Calu3 (cell line): ENCODE measurements around the gene SLC39A11. TPM values are rescaled to one million over a fixed set of nuclear protein-coding genes. Genes with fewer than 3 reads are reported as not detected.

Source experiments
- BruUV-seq: library from RNA; stranded (reverse); fragments of 400-500 nt; replicated peaks from 2 replicates; lab custom pipeline; 2021; lab: Mats Ljungman, UMichigan
- CTCF ChIA-PET: fragments of 300-600 bp; sonication (Branson Sonifier 250); formaldehyde crosslinking; loops from one replicate; lab custom pipeline; 2022; ENCODE audit warnings: antibody characterized with exemption; lab: Charles Lee
- DNase-seq: peaks from one replicate; pipeline ENCODE4 v3.0.0; 2022
- H3K27ac Mint-ChIP-seq: one replicate; pipeline ENCODE4 v1.8.0; 2022; ENCODE audit warnings: mixed read lengths; ENCODE audit not compliant: unreplicated experiment
- H3K27me3 Mint-ChIP-seq: one replicate; pipeline ENCODE4 v1.8.0; 2022; ENCODE audit warnings: mixed read lengths; ENCODE audit not compliant: unreplicated experiment
- H3K36me3 Mint-ChIP-seq: one replicate; pipeline ENCODE4 v1.8.0; 2022; ENCODE audit warnings: mild to moderate bottlenecking, moderate library complexity, mixed read lengths; ENCODE audit not compliant: insufficient read depth, unreplicated experiment
- H3K4me1 Mint-ChIP-seq: one replicate; pipeline ENCODE4 v1.8.0; 2022; ENCODE audit warnings: mild to moderate bottlenecking, low read depth, mixed read lengths; ENCODE audit not compliant: unreplicated experiment
- H3K4me3 Mint-ChIP-seq: one replicate; pipeline ENCODE4 v1.8.0; 2022; ENCODE audit warnings: mild to moderate bottlenecking, low read depth, moderate library complexity, mixed read lengths; ENCODE audit not compliant: unreplicated experiment
- H3K9me3 Mint-ChIP-seq: one replicate; pipeline ENCODE4 v1.8.0; 2022; ENCODE audit warnings: low read depth, mixed read lengths; ENCODE audit not compliant: unreplicated experiment
- intact Hi-C: fragments of 100-400 bp; cut with micrococcal nuclease; formaldehyde crosslinking; loops from one replicate; pipeline ENCODE4 v1.10.0; 2022; ENCODE audit not compliant: unreplicated experiment
- total RNA-seq: library from RNA; stranded (reverse); gene quantifications from 2 replicates; pipeline ENCODE4 v1.2.3, GENCODE V29; 2022
- TF ChIP-seq, protein P1 (sequence below): fragments of 200-600 bp; IDR thresholded peaks from one replicate; pipeline ENCODE4 v1.8.0; 2022; ENCODE audit warnings: antibody characterized with exemption; ENCODE audit not compliant: unreplicated experiment

Gene SLC39A11
- total RNA-seq, 1 experiment from 2014 or later = 60.3 TPM

GRCh38 chr17:72802726-72803125 is 289.8 kb downstream of the SLC39A11 start:
- no peak for DNase-seq
- intact Hi-C loops = no loop called here
- Mint-ChIP-seq H3K4me1 (no peaks in the 10 kb centered on the region), H3K4me3 (no peak overlapping the region), H3K36me3 (no peaks in the 10 kb centered on the region), H3K9me3 (peaks cover 6% of the 10 kb centered on the region), H3K27me3 (no peaks in the 10 kb centered on the region), H3K27ac (no peak overlapping the region)
- BruUV-seq = no TSS peak
- CTCF ChIA-PET = no interaction called here
- TF ChIP-seq, protein P1, sequence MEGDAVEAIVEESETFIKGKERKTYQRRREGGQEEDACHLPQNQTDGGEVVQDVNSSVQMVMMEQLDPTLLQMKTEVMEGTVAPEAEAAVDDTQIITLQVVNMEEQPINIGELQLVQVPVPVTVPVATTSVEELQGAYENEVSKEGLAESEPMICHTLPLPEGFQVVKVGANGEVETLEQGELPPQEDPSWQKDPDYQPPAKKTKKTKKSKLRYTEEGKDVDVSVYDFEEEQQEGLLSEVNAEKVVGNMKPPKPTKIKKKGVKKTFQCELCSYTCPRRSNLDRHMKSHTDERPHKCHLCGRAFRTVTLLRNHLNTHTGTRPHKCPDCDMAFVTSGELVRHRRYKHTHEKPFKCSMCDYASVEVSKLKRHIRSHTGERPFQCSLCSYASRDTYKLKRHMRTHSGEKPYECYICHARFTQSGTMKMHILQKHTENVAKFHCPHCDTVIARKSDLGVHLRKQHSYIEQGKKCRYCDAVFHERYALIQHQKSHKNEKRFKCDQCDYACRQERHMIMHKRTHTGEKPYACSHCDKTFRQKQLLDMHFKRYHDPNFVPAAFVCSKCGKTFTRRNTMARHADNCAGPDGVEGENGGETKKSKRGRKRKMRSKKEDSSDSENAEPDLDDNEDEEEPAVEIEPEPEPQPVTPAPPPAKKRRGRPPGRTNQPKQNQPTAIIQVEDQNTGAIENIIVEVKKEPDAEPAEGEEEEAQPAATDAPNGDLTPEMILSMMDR = no peak

DNA sequence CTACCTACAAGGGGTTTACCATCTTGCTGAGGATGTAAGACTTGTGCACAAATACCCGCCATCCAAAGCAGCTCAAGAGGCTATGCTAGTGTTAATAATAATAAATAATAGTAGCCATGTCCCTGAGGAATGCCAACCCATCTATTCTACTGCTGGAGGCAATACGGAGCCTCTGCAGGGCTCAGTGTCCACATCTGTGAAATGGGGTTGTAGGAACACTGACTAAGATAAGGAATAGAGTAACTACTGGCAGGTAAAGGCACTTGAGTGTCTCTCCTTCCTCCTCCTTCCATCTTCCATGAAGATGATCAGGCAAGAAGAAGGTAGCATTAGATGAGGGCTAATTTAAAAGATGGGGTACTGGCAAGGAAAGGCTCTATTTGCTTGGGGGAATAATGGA is 295.3 kb downstream of the SLC39A11 start:
- TF ChIP-seq, protein P1 = no peak
- no TSS peak for BruUV-seq
- CTCF ChIA-PET = no interaction called here

GRCh38 chr17:72795941-72796340 is 296.5 kb downstream of the SLC39A11 start:
- no peaks in the 10 kb centered on the region for H3K27me3 Mint-ChIP-seq
- H3K36me3 Mint-ChIP-seq = no peaks in the 10 kb centered on the region
- no peak overlapping the region for H3K4me3 Mint-ChIP-seq
- TF ChIP-seq, protein P1 = no peak
- H3K27ac Mint-ChIP-seq = no peak overlapping the region
- intact Hi-C loops = no loop called here
- no TSS peak for BruUV-seq
- CTCF ChIA-PET = no interaction called here
- no peak for DNase-seq
- H3K4me1 Mint-ChIP-seq = no peaks in the 10 kb centered on the region
- peaks cover 14% of the 10 kb centered on the region for H3K9me3 Mint-ChIP-seq

More for the DNA sequence above, 295.3 kb downstream of the SLC39A11 start:
- Mint-ChIP-seq H3K27me3 (no peaks in the 10 kb centered on the region), H3K4me3 (no peak overlapping the region), H3K4me1 (no peaks in the 10 kb centered on the region), H3K27ac (no peak overlapping the region), H3K36me3 (no peaks in the 10 kb centered on the region), H3K9me3 (peaks cover 14% of the 10 kb centered on the region)
- intact Hi-C loops = no loop called here
- no peak for DNase-seq

- Mint-ChIP-seq H3K4me3 (no peak overlapping the region), H3K9me3 (peaks cover 13% of the 10 kb centered on the region), H3K27me3 (no peaks in the 10 kb centered on the region), H3K4me1 (no peaks in the 10 kb centered on the region), H3K27ac (no peak overlapping the region), H3K36me3 (no peaks in the 10 kb centered on the region)
- CTCF ChIA-PET = no interaction called here
- DNase-seq = no peak
- no TSS peak for BruUV-seq
- intact Hi-C loops = no loop called here
- TF ChIP-seq, protein P1 = no peak
Measured at GRCh38 chr17:72794152-72794551, 298.3 kb downstream of the SLC39A11 start.
